Hypothalamus (tissue), 51 donors: ENCODE measurements around the gene HAX1.
"Not testable (repeated sequence)": the region's sequence is repeated elsewhere in the genome, so short reads cannot be mapped to it uniquely, and the experiment has no call there.

Experiments
- DNase-seq, 51 donors: peaks; one replicate each; lab custom pipeline; 2025; lab: John Stamatoyannopoulos, UW

The HAX1 gene

GRCh38 chr1:154272217-154272998 lies at the start of gene HAX1:
HAX1 (plus strand) TSS chr1:154272629; CDS start chr1:154272724, 95 bp downstream.
- DNase-seq = peak; percentile 64 to 97 (median 88)

DNA sequence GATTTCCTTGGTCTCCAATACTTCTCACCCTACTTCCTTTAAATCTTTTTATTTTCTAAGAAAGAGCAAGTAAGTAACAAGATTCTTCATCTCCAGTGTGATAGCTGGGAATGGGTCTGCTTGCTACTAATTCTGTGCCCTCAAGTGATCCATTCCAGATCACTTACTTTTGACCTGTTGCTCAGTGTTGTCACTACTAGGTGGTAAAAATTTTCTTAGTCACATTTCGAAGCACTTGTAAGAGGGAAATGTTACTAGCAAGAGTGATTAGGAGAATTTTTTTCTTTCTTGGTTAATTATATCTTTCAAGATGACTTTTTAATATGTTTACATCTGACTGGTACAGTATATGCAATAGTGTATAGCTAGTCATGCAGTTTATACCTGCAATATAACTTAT lies 49.5 kb upstream of the HAX1 start:
- DNase-seq = no peak

GRCh38 chr1:154223621-154224020 lies 48.8 kb upstream of the HAX1 start:
- no peak for DNase-seq

GRCh38 chr1:154225370-154225769 lies 47.1 kb upstream of the HAX1 start:
- DNase-seq = no peak

DNA sequence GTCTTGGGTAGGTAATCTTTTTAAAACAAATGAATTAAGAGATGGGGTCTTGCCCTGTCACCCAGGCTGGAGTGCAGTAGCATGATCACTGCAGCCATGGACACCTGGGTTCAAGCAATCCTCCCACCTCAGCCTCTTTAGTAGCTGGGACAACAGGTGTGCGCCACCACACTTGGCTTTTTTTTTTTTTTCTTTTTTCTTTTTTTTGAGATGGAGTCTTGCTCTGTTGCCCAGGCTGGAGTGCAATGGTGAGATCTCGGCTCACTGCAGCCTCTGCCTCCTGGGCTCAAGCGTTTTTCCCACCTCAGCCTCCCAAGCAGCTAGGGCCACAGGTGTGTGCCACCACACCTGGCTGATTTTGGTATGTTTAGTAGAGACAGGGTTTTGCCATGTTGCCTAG lies 41.3 kb upstream of the HAX1 start:
- not testable (repeated sequence) for DNase-seq

DNA sequence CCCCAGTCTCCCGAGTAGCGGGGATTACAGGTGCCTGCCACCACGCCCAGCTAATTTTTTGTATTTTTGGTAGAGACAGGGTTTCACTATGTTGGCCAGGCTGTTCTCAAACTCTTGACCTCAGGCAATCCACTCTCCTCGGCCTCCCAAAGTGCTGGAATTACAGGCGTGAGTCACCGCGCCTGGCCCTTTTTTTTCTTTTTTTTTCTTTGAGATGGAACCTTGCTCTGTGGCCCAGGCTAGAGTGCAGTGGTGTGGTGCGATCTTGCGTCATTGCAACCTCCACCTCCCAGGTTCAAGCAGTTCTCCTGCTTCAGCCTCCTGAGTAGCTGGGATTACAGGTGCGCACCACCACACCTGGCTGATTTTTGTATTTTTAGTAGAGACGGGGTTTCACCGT lies 39.3 kb upstream of the HAX1 start:
- not testable (repeated sequence) for DNase-seq

DNA sequence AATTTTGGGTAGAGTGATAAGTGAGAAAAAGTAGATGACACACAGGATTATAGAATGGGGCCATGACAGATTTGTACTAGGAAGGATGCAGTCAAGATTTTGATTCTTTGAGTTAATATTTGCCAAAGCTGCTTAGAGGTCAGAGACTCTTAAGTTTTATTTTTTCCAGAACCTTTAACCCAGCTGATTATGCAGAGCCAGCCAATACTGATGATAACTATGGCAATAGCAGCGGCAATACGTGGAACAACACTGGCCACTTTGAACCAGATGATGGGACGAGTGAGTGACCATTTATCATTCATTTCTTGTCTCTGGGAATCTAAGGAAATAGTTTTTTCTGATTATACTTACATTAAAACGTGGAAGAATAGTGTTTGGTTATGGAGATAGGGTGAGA lies 35.6 kb upstream of the HAX1 start:
- no peak for DNase-seq

- DNase-seq = no peak
These were observed 35.0 kb upstream of the HAX1 start for GRCh38 chr1:154237435-154237834.

DNA sequence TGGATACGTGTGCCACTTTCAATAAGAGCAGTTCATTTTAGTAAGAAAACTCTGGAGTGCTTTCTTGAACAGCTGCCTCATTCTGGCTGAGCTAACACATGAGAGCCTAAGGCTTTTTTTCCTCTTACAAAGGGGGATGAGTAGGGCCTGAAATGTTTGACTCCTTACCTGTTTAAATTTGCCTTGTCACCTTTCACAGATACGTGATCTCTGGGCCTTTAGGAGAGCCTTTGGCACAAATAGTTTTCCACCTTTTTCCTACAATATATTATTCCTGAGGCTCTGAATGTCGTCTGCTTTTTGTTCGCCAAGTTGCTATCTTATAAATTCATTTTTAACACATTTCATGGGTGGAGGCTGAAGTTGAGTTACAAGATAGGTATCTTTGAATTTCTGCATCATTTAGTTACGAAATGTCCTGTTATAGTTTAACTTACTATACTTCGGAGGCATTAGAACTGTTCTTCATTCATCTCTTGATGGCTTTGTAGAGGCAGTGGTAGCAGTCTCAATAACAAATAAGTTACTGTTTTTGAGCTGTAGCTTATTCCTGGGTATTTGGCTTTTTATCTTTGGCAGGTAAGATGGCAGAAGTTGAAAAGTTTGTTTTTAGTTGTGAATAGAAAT lies 34.4 kb upstream of the HAX1 start:
- no peak for DNase-seq

- no peak for DNase-seq
These were observed 32.9 kb upstream of the HAX1 start for GRCh38 chr1:154239491-154239890.

DNA sequence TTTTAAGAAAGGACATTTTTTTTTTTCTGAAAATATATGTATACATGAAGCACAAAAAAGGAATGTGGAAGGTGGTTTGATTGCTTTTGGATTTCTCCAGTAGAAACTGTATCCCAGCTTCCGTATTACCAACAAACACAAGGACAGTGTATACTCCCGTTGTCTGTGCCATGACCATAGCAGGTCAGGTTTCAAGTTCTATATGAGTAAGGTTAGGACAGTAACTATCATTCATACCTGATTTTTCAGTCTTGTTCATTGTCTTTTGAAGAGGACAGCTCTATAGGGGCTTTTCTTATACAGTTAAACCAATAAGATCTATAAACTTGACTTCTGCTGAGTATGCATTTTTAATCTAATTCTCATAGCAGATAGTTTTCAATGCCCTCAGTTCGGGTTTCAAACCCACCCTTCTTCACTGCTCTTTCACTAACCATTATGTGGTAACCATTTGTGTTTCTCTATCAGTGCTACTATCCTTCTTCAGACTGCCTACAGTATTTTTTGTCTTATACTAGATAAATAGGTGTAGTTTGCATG lies 32.1 kb upstream of the HAX1 start:
- DNase-seq = no peak

DNA sequence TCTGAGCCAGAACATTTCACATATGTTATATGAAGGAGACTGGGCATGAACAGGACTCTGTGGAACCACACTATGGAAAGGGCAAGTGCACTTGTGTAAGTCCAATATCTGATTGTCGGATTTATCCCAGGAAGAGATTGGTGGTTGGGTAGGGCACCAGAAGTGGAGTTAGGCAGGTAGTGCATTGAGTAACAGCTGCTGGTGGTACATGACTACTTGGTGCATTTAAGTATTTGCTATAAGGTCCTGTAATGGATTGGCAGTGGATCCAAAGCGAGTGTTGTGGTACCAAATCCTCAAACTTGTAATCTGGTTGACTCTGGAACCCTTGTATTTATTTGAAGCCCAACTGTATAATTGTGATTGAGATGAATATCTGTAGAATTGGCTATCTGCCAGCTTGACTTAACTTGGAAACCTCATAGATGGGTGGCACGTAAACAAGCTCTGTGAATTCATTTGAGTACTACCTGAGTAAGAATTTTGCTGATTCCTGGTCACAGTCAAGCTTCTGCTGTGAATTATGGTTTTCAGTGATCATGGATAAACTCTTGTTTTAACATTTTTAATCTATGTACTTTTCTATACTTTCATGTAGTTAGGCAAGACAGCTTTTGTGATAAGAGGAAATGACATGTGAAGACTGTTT lies 30.6 kb upstream of the HAX1 start:
- DNase-seq = no peak

- DNase-seq = no peak
These were observed 18.8 kb upstream of the HAX1 start for GRCh38 chr1:154253671-154254070.

DNA sequence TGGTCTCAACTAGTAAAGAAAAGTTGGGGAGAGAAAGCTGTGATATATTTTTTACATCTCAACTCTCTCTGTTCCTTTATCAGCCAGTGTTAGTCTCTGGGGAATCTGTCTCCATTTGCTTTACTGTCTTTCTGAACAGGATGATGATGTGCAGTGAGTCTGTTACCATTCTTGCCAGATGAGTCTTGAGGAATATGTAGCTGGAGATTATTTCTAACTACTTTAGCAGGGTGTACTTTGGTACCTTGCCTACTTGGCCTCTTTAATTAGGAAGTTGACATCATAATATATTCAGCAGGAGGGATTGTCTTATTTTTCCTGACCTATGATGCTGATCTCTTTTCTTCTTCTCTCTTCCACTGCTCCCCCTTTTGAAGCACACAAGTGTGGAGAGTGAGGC lies 15.7 kb upstream of the HAX1 start:
- no peak for DNase-seq

DNA sequence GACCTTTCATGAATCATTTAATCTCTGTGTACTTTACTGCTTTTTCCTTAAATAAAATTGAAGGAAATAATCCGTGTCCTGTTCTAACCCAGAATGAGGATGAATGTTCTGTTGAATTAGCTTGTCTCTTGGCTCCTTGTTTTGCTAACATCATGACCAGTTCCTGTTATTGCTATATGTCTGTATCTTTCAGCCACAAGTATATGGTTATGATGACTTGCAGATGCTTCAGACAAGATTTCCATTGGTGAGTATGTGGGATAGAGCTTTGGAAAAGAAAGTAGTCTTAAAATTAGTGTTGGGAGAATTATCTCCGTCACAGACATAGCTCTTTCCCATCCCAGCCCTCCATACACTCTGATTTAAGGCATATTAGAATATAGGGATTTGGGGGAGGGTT lies 13.6 kb upstream of the HAX1 start:
- DNase-seq = no peak

DNA sequence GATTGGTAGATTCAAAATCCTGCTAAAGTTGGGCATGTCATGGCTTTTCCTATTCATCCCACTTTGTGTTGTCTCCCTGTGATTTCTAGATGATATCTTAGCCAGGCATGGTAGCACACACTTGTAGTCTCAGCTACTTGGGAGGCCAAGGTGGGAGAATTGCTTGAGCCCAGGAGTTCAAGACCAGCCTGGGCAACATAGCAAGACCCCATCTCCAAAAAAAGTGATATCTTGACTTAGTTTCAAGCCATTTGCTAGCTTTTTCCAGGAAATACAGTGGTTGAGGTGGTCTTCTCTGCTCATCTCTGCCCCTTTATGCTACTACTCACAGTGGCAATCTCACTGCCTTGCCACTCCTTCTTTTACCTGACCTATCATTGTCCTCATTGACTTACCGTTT lies 12.3 kb upstream of the HAX1 start:
- DNase-seq = no peak

- DNase-seq = no peak
These were observed 8.7 kb upstream of the HAX1 start for GRCh38 chr1:154263465-154264332.

GRCh38 chr1:154264454-154264853 lies 8.0 kb upstream of the HAX1 start:
- DNase-seq = no peak

DNA sequence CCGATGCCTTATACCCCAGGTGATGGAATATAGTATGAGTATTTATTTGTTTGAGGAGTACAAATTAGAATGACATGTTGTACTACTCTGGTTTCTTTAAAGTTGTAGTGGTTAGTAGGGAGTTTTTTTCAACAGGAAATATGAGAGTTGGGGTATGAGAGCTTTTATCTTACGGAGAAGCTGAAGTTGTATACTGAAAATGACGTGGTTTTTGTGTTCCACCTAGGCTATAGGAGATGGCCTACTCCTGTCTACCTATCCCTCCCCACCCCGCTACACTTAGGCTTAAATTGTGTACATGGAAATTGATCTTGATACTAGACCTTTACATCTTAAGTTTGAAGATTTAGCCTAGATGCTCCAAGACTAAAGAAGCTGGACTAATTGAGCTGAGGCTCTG lies 6.8 kb upstream of the HAX1 start:
- DNase-seq = no peak

DNA sequence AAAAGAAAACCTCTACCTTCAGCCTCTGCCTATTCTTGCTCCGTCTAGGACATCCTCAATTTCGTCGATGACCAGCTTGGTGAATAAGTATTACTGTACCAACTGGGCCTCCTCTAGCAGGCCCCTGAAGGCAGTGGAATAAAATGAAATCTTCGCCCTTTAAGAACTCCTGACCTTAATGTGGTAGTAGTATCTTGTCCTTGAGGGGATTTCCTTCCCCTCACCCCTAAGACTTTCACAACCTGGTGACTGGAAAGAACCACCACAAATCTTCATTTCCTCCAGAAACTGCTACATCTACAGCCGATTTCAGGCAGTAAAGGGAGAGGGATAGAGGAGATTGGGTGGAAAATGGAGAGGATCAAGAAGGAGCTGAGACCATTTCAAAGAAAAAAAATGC lies 1.6 kb upstream of the HAX1 start:
- DNase-seq = no peak
